HepG2 (cell line): ENCODE results near the gene METTL22. TPM values are rescaled to one million over a fixed set of nuclear protein-coding genes. Genes with fewer than 3 reads are reported as not detected.

Experiments used
- CBX1 ChIP-seq: IDR thresholded peaks from one replicate; pipeline ENCODE4 v1.6.1; 2016; ENCODE audit warnings: antibody characterized with exemption, low read depth
- CTCF ChIP-seq: sonication (generic); formaldehyde crosslinking; IDR thresholded peaks from 2 replicates; pipeline ENCODE4 v1.5.0; 2020; ENCODE audit warnings: mild to moderate bottlenecking, missing genetic modification reagents, moderate library complexity
- ETV5 ChIP-seq: IDR thresholded peaks from 2 replicates; pipeline ENCODE4 v1.6.1; 2018; ENCODE audit warnings: missing biosample characterization, missing genetic modification reagents, inconsistent platforms, borderline replicate concordance
- HNRNPK ChIP-seq: fragments of 200-400 bp; formaldehyde crosslinking; IDR thresholded peaks from 2 replicates; pipeline ENCODE4 v1.6.1; 2018; ENCODE audit warnings: low read length, low read depth, moderate library complexity, mild to moderate bottlenecking; ENCODE audit not compliant: poor library complexity, severe bottlenecking
- MAFG ChIP-seq: sonication (generic); formaldehyde crosslinking; IDR thresholded peaks from 2 replicates; pipeline ENCODE4 v1.5.1; 2020; ENCODE audit warnings: mild to moderate bottlenecking, missing genetic modification reagents
- MIXL1 ChIP-seq: IDR thresholded peaks from 2 replicates; pipeline ENCODE4 v1.6.1; 2016
- MTERF4 ChIP-seq: sonication (generic); formaldehyde crosslinking; IDR thresholded peaks from 2 replicates; pipeline ENCODE4 v1.8.0; 2023; ENCODE audit warnings: mild to moderate bottlenecking, missing genetic modification reagents
- SMC3 ChIP-seq: IDR thresholded peaks from 2 replicates; pipeline ENCODE4 v1.6.1; 2011; ENCODE audit warnings: low read length, improper control_type of control experiment
- SPEN ChIP-seq: sonication (generic); formaldehyde crosslinking; IDR thresholded peaks from 2 replicates; pipeline ENCODE4 v1.5.1; 2020; ENCODE audit warnings: low read depth, mild to moderate bottlenecking, missing genetic modification reagents
- ZFY ChIP-seq: sonication (generic); formaldehyde crosslinking; IDR thresholded peaks from 2 replicates; pipeline ENCODE4 v1.4.0; 2020; ENCODE audit warnings: missing genetic modification reagents
- polyA plus RNA-seq, 8 experiments: library from polyadenylated mRNA; depleted of rRNA in 3 of 8; stranded (reverse) in 7 of 8; unstranded in 1 of 8; fragments of >200 nt; fragmentation: Illumina TruSeq in 4 of 8; extraction: Trizol in 4 of 8; gene quantifications; 2 replicates each; pipeline versions ENCODE4 v1.2.1 to v1.2.3, GENCODE V29; 2011 to 2016; ENCODE audit warnings: low read depth in 4 of 8, missing spikeins in 1 of 8, mixed read lengths in 1 of 8; ENCODE audit not compliant: insufficient read depth in 1 of 8
- total RNA-seq, 5 experiments: library from RNA; depleted of rRNA; stranded (reverse); fragments of >200 nt; fragmentation: Illumina TruSeq; extraction: Trizol; gene quantifications; 2 replicates each; pipeline ENCODE4 v1.2.3, GENCODE V29; 2016; ENCODE audit warnings: low read depth in 1 of 5
- TF ChIP-seq, protein P1 (sequence below), 2 experiments: fragments of 450-650 bp in 1 of 2; sonication (generic) in 1 of 2; formaldehyde crosslinking in 1 of 2; IDR thresholded peaks; 2 replicates each; pipeline versions ENCODE4 v1.6.1 to v1.8.0; 2016 to 2022; ENCODE audit warnings: antibody characterized with exemption in 1 of 2, mild to moderate bottlenecking in 1 of 2, missing genetic modification reagents in 1 of 2
- TF ChIP-seq, protein P2 (sequence below): IDR thresholded peaks from 2 replicates; pipeline ENCODE4 v1.6.1; 2016; ENCODE audit warnings: low read depth, borderline replicate concordance
- TF ChIP-seq, protein P3 (sequence below): IDR thresholded peaks from 2 replicates; pipeline ENCODE4 v1.6.1; 2016; ENCODE audit warnings: mild to moderate bottlenecking

The METTL22 gene
- total and polyA plus RNA-seq, 2 of the 13 experiments (the other 11 are each of a cell fraction or from before 2014, with no cell fraction given) = 36.2 to 94.8 TPM

- TF ChIP-seq, protein P1, sequence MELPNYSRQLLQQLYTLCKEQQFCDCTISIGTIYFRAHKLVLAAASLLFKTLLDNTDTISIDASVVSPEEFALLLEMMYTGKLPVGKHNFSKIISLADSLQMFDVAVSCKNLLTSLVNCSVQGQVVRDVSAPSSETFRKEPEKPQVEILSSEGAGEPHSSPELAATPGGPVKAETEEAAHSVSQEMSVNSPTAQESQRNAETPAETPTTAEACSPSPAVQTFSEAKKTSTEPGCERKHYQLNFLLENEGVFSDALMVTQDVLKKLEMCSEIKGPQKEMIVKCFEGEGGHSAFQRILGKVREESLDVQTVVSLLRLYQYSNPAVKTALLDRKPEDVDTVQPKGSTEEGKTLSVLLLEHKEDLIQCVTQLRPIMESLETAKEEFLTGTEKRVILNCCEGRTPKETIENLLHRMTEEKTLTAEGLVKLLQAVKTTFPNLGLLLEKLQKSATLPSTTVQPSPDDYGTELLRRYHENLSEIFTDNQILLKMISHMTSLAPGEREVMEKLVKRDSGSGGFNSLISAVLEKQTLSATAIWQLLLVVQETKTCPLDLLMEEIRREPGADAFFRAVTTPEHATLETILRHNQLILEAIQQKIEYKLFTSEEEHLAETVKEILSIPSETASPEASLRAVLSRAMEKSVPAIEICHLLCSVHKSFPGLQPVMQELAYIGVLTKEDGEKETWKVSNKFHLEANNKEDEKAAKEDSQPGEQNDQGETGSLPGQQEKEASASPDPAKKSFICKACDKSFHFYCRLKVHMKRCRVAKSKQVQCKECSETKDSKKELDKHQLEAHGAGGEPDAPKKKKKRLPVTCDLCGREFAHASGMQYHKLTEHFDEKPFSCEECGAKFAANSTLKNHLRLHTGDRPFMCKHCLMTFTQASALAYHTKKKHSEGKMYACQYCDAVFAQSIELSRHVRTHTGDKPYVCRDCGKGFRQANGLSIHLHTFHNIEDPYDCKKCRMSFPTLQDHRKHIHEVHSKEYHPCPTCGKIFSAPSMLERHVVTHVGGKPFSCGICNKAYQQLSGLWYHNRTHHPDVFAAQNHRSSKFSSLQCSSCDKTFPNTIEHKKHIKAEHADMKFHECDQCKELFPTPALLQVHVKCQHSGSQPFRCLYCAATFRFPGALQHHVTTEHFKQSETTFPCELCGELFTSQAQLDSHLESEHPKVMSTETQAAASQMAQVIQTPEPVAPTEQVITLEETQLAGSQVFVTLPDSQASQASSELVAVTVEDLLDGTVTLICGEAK (IDR thresholded peaks at IDR 0.05) = no peak
- TF ChIP-seq, protein P1 (CRISPR knock-in tag; IDR thresholded peaks at IDR 0.05) = peak; percentile 7; the same call in 1 of the 2 replicates
- no peak for TF ChIP-seq MTERF4 (CRISPR knock-in tag)
- peak; percentile 98 for TF ChIP-seq SMC3
- TF ChIP-seq MAFG = no peak
- TF ChIP-seq, protein P2, sequence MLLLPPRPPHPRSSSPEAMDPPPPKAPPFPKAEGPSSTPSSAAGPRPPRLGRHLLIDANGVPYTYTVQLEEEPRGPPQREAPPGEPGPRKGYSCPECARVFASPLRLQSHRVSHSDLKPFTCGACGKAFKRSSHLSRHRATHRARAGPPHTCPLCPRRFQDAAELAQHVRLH = peak; percentile 30; the same call in 1 of the 2 replicates
- 0 out of 2 replicates have a peak, but pooled peaks have one; percentile 24 for TF ChIP-seq MIXL1
- peak; percentile 69; the same call in 1 of the 2 replicates for TF ChIP-seq SPEN (CRISPR knock-in tag)
- TF ChIP-seq, protein P3, sequence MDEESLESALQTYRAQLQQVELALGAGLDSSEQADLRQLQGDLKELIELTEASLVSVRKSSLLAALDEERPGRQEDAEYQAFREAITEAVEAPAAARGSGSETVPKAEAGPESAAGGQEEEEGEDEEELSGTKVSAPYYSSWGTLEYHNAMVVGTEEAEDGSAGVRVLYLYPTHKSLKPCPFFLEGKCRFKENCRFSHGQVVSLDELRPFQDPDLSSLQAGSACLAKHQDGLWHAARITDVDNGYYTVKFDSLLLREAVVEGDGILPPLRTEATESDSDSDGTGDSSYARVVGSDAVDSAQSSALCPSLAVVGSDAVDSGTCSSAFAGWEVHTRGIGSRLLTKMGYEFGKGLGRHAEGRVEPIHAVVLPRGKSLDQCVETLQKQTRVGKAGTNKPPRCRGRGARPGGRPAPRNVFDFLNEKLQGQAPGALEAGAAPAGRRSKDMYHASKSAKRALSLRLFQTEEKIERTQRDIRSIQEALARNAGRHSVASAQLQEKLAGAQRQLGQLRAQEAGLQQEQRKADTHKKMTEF = 0 out of 2 replicates have a peak, but pooled peaks have one; percentile 32
- 0 out of 2 replicates have a peak, but pooled peaks have one; percentile 16 for TF ChIP-seq ZFY (CRISPR knock-in tag)
- peak; percentile 31 for TF ChIP-seq CBX1
- TF ChIP-seq HNRNPK = no peak
- peak; percentile 92 for TF ChIP-seq CTCF (CRISPR knock-in tag)
- TF ChIP-seq ETV5 (CRISPR knock-in tag) = peak; percentile 17; the same call in 1 of the 2 replicates
- TF ChIP-seq, all 625 proteins: peak for 35
Observed at GRCh38 chr16:8655184-8655717, 33.8 kb downstream of the METTL22 start (continued).
